Endothelial cell of umbilical vein (primary cell): Measurements from ENCODE around the gene PDSS2.
"Not testable (repeated sequence)": the region's sequence is repeated elsewhere in the genome, so short reads cannot be mapped to it uniquely, and the experiment has no call there.

ENCODE experiments used
- EZH2 ChIP-seq: IDR thresholded peaks from 2 replicates; pipeline ENCODE4 v1.6.1; 2012; ENCODE audit warnings: borderline replicate concordance, low read depth, mild to moderate bottlenecking, moderate library complexity, low read length, inconsistent platforms; ENCODE audit not compliant: severe bottlenecking
- MYC ChIP-seq: IDR thresholded peaks from one replicate; pipeline ENCODE4 v1.6.1; 2011; ENCODE audit warnings: mild to moderate bottlenecking, low read depth, low read length
- TF ChIP-seq, protein P1 (sequence below), 2 donors: IDR thresholded peaks; 1 replicate in 1 of 2; 2 replicates in 1 of 2; pipeline ENCODE4 v1.5.1; 2011; ENCODE audit warnings: low read length in 2 of 2, mild to moderate bottlenecking in 2 of 2, moderate library complexity in 2 of 2, control low read depth in 1 of 2, inconsistent platforms in 1 of 2, low read depth in 1 of 2; ENCODE audit not compliant: insufficient read depth in 1 of 2; ENCODE audit errors: extremely low read depth in 1 of 2

GRCh38 chr6:107475826-107476225 is 16.5 kb upstream of the PDSS2 start:
- TF ChIP-seq, protein P1, sequence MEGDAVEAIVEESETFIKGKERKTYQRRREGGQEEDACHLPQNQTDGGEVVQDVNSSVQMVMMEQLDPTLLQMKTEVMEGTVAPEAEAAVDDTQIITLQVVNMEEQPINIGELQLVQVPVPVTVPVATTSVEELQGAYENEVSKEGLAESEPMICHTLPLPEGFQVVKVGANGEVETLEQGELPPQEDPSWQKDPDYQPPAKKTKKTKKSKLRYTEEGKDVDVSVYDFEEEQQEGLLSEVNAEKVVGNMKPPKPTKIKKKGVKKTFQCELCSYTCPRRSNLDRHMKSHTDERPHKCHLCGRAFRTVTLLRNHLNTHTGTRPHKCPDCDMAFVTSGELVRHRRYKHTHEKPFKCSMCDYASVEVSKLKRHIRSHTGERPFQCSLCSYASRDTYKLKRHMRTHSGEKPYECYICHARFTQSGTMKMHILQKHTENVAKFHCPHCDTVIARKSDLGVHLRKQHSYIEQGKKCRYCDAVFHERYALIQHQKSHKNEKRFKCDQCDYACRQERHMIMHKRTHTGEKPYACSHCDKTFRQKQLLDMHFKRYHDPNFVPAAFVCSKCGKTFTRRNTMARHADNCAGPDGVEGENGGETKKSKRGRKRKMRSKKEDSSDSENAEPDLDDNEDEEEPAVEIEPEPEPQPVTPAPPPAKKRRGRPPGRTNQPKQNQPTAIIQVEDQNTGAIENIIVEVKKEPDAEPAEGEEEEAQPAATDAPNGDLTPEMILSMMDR (IDR thresholded peaks at IDR 0.05; ENCODE audit: extremely low read depth in 1 of 2, insufficient read depth in 1 of 2, low read depth in 1 of 2, low read length in 2 of 2) = not testable (repeated sequence)
- not testable (repeated sequence) for TF ChIP-seq EZH2, MYC
